Measurements from ENCODE around the gene CFAP61. TPM values are rescaled to one million over a fixed set of nuclear protein-coding genes. Genes with fewer than 3 reads are reported as not detected.

The CFAP61 gene
- total RNA-seq, 4 donors from 2014 or later: 17.1 to 94.8 (median 41.4) TPM

DNA sequence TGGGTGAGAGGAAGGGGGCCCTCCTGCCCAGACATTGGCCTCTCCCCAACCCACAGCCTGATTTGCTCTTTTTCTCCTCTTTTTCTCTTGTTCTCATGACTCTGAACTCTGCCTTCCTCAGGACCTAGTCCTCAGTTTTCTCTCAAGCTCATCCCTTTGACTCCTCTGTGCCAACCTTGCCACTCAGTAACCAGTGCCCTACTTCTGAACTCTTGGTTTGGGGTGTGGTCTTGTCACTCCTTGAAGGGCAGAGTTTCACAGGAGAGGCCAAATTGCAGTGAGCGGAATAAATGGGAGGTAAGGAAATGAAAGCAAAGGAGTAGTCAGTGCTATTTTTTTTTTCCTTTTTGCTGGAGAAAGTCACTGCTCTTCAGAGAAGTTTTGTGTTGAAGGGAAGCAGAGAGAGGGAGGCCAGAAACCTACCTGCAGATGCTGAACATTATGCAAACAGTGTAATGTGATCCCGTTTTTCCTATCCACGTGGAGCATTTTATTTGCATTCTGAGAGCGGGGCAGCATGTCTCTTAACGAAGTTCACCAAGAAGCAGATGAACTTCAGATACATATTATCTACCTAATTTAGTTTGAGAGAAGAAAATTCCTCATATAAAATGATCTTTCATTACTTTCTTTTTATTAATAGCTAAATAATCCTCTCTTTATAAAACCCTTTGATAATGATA lies 26.9 kb downstream of the CFAP61 start:
- TF ChIP-seq, protein P1, sequence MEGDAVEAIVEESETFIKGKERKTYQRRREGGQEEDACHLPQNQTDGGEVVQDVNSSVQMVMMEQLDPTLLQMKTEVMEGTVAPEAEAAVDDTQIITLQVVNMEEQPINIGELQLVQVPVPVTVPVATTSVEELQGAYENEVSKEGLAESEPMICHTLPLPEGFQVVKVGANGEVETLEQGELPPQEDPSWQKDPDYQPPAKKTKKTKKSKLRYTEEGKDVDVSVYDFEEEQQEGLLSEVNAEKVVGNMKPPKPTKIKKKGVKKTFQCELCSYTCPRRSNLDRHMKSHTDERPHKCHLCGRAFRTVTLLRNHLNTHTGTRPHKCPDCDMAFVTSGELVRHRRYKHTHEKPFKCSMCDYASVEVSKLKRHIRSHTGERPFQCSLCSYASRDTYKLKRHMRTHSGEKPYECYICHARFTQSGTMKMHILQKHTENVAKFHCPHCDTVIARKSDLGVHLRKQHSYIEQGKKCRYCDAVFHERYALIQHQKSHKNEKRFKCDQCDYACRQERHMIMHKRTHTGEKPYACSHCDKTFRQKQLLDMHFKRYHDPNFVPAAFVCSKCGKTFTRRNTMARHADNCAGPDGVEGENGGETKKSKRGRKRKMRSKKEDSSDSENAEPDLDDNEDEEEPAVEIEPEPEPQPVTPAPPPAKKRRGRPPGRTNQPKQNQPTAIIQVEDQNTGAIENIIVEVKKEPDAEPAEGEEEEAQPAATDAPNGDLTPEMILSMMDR (IDR thresholded peaks at IDR 0.05 in 4 of 5, conservative IDR thresholded peaks at IDR 0.05 in 1 of 5): no peak
- TF ChIP-seq POLR2A (IDR thresholded peaks at IDR 0.05): no peak
- Histone ChIP-seq H3K4me1 (peaks cover 26 to 43% of the 10 kb centered on the region in 2 donors), H3K36me3 (peaks cover 0 to 9% of the 10 kb centered on the region in 2 donors), H3K9me3 (no peaks in the 10 kb centered on the region), H3K27ac (peak overlapping the region in 3 of 4 donors; percentile 30 to 98 (median 87)), H3K27me3 (no peaks in the 10 kb centered on the region), H3K4me3 (no peak overlapping the region)
- DNase-seq: no peak
- no peak for ATAC-seq
- in situ Hi-C loops (cut with MboI; ENCODE audit: low sequenced_read_pairs in 4 of 4) (loop anchor here in 3 of 4 donors (5.0 to 25.0 kb wide), 3 partner anchors 153 to 508 kb away; no protein-coding TSS in a partner anchor), intact Hi-C loops (cut with DNase I; ENCODE audit: low total_unique reads) (loop anchor here (10.0 kb wide), 1 partner anchor 636 kb away; the partner anchor contains the start of gene RALGAPA2)

DNA sequence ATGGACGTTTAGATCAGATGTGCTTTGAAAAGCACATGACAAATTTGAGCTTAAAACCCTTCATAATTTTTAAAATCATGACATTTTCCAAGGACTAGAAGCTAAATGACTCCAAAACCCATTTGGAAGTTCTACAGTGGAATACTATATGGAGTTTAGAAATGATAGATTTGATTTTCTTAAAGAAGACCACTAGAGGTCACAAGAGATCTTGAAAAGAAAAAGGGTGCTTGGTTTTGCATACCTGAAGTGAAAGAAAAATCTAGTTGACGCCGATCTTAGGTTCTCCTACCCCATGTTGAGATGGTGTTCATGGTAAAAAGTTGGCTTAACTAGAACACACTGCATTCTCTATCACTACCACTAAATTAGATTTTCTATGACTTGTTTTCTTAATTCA lies 31.5 kb downstream of the CFAP61 start:
- H3K4me1 ChIP-seq: peaks cover 17 to 24% of the 10 kb centered on the region in 2 donors
- H3K4me3 ChIP-seq: peak overlapping the region; percentile 18 to 71 (median 24)
- H3K9me3 ChIP-seq: no peaks in the 10 kb centered on the region
- no peak for TF ChIP-seq POLR2A (IDR thresholded peaks at IDR 0.05)
- TF ChIP-seq, protein P1 (IDR thresholded peaks at IDR 0.05 in 4 of 5, conservative IDR thresholded peaks at IDR 0.05 in 1 of 5): peak; percentile 43 to 62 (median 57)
- peaks cover 0 to 22% of the 10 kb centered on the region in 2 donors for H3K36me3 ChIP-seq
- peak overlapping the region; percentile 96 to 99 (median 98) for H3K27ac ChIP-seq
- ATAC-seq: peak; percentile 16 to 24
- in situ Hi-C loops (cut with MboI; ENCODE audit: low sequenced_read_pairs in 4 of 4) (loop anchor here in 3 of 4 donors (10.0 to 25.0 kb wide), 3 partner anchors 131 to 503 kb away; no protein-coding TSS in a partner anchor), intact Hi-C loops (cut with DNase I; ENCODE audit: low total_unique reads) (loop anchor here (1.0 to 2.0 kb wide), 2 partner anchors 145 to 153 kb away; no protein-coding TSS in a partner anchor)
- no peak for DNase-seq
- no peaks in the 10 kb centered on the region for H3K27me3 ChIP-seq

DNA sequence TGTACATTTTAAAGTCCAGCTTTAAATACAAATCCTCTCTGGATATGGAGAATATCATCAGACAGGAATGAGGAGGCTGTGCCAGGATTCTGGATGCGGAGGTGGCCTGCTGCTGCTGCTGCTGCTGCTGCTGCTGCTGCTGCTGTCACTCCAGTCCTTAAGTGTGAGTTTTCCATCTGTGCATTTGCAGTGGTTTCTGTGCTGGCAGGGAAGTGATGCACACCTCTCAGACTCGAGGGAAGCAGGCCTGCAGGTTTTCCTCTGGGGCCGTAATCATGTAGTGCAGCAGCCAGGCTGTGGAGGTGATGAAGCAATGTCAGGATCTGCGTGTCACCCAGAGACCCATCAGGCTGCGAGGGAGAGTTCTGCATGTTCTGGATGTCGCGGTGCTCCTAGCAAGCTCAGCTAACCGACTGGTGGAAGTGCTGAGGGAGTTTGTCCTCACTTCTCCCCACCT lies 32.0 kb downstream of the CFAP61 start:
- intact Hi-C loops (cut with DNase I; ENCODE audit: low total_unique reads) (loop anchor here (1.0 to 2.0 kb wide), 2 partner anchors 144 to 153 kb away; no protein-coding TSS in a partner anchor), in situ Hi-C loops (cut with MboI; ENCODE audit: low sequenced_read_pairs in 4 of 4) (loop anchor here in 3 of 4 donors (10.0 to 25.0 kb wide), 3 partner anchors 130 to 503 kb away; no protein-coding TSS in a partner anchor)
- no peaks in the 10 kb centered on the region for H3K27me3 ChIP-seq
- H3K36me3 ChIP-seq: peaks cover 0 to 22% of the 10 kb centered on the region in 2 donors
- H3K4me3 ChIP-seq: peak overlapping the region; percentile 18 to 71 (median 24)
- peak; percentile 29 to 40 for ATAC-seq
- DNase-seq: peak; percentile 72 to 88
- TF ChIP-seq POLR2A (IDR thresholded peaks at IDR 0.05): peak in 1 of 2 donors; percentile 64
- TF ChIP-seq, protein P1 (IDR thresholded peaks at IDR 0.05 in 4 of 5, conservative IDR thresholded peaks at IDR 0.05 in 1 of 5): no peak
- no peaks in the 10 kb centered on the region for H3K9me3 ChIP-seq
- peak overlapping the region; percentile 96 to 99 (median 98) for H3K27ac ChIP-seq
- peaks cover 19 to 21% of the 10 kb centered on the region in 2 donors for H3K4me1 ChIP-seq

DNA sequence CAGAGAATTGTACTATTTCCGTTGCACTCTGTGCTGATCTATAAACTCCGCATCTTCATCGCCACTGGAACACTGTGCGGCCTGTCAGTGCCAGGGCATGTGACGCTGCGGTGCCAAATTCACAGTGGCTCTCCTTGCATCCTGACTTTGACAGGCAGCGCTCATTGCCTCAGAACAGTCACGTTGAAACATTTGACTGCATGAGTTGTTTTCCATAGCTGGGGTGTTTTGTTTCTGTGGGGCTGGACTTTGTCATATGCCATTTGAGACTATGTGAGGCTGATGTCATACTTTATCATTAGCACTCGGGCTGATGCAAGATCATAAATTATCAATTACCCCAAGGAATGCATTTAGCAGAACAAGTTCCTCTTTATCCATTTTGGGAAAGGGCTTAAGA lies 32.7 kb downstream of the CFAP61 start:
- in situ Hi-C loops (cut with MboI; ENCODE audit: low sequenced_read_pairs in 4 of 4) (loop anchor here (5.0 to 25.0 kb wide), 4 partner anchors 130 to 502 kb away; no protein-coding TSS in a partner anchor), intact Hi-C loops (cut with DNase I; ENCODE audit: low total_unique reads) (loop anchor here (1.0 to 2.0 kb wide), 2 partner anchors 9 to 144 kb away; no protein-coding TSS in a partner anchor)
- ATAC-seq (peak; percentile 70 to 72), DNase-seq (peak; percentile 94 to 97)
- Histone ChIP-seq H3K36me3 (peaks cover 0 to 16% of the 10 kb centered on the region in 2 donors), H3K27ac (peak overlapping the region; percentile 96 to 99 (median 98)), H3K4me3 (peak overlapping the region; percentile 38 to 71 (median 46)), H3K9me3 (no peaks in the 10 kb centered on the region), H3K4me1 (peaks cover 20 to 29% of the 10 kb centered on the region in 2 donors), H3K27me3 (no peaks in the 10 kb centered on the region)
- TF ChIP-seq, protein P1 (IDR thresholded peaks at IDR 0.05 in 4 of 5, conservative IDR thresholded peaks at IDR 0.05 in 1 of 5): peak in 1 of 5 experiments; percentile 20
- TF ChIP-seq POLR2A (IDR thresholded peaks at IDR 0.05): peak; percentile 52 to 64
